GM18951 (cell line): ENCODE results near the gene INTU.
"Not testable (repeated sequence)": the region's sequence is repeated elsewhere in the genome, so short reads cannot be mapped to it uniquely, and the experiment has no call there.

ENCODE experiments used
- POLR2A ChIP-seq: IDR thresholded peaks from 4 replicates; pipeline ENCODE4 v1.6.1; 2011; ENCODE audit warnings: mild to moderate bottlenecking; ENCODE audit not compliant: insufficient read length, insufficient read depth; ENCODE audit errors: extremely low read depth
- in situ Hi-C: fragments of 300-500 bp; cut with MboI; formaldehyde crosslinking; loops from one replicate; pipeline ENCODE4 v1.12.0; 2022; ENCODE audit warnings: low sequenced_read_pairs, mixed read lengths, inconsistent platforms; ENCODE audit not compliant: unreplicated experiment

INTU gene

GRCh38 chr4:127622921-127623796 lies 9.6 kb upstream of the INTU start:
- TF ChIP-seq POLR2A, result no peak
- in situ Hi-C loops, result no loop called here

DNA sequence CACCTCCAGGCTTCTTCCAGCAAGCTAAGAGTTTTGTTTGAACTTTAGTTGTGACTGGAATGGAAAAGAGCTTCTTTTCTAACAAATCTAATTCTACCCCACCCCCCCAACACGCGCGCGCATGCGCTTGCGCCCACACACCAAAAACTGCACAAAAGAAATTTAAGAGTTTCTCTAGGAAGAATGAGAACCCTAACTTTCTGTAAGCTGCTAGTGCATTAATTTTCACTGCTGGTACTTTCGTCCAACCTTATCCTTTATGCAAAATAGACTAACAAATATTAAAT lies 9.0 kb upstream of the INTU start:
- in situ Hi-C loops, result no loop called here
- no peak for TF ChIP-seq POLR2A

GRCh38 chr4:127624173-127624572 lies 8.6 kb upstream of the INTU start:
- in situ Hi-C loops, result no loop called here

GRCh38 chr4:127629371-127629770 lies 3.4 kb upstream of the INTU start:
- in situ Hi-C loops, result no loop called here
- TF ChIP-seq POLR2A, result no peak

More at GRCh38 chr4:127624173-127624572, 8.6 kb upstream of the INTU start:
- no peak for TF ChIP-seq POLR2A

GRCh38 chr4:127630152-127630551 lies 2.6 kb upstream of the INTU start:
- no peak for TF ChIP-seq POLR2A
- in situ Hi-C loops, result no loop called here

- in situ Hi-C loops, result no loop called here
- no peak for TF ChIP-seq POLR2A
Measured at GRCh38 chr4:127631420-127631819, 1.3 kb upstream of the INTU start.

- in situ Hi-C loops, result no loop called here
- no peak for TF ChIP-seq POLR2A
Measured at GRCh38 chr4:127634181-127634580, 1.4 kb downstream of the INTU start.

DNA sequence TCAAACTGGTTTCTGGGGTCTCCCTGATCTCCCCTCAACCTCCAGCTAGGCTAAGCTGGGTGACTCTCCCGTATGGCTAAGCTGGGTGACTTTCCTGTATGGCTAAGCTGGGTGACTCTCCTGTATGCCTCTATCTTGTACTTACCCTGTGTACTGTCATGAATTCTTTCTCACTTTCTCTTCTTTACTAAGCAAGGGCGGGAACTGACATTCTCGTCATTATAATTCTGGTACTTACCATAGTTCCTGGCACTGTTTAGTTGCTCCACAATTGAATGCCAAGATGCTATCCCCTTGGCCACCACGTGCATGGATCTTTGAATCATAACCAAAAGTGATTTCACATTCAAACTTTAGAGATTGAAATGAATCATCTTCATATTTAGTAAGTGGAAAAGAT lies 8.8 kb downstream of the INTU start:
- no peak for TF ChIP-seq POLR2A
- in situ Hi-C loops, result no loop called here

- no peak for TF ChIP-seq POLR2A
- in situ Hi-C loops, result no loop called here
Measured at GRCh38 chr4:127642169-127642568, 9.4 kb downstream of the INTU start.

DNA sequence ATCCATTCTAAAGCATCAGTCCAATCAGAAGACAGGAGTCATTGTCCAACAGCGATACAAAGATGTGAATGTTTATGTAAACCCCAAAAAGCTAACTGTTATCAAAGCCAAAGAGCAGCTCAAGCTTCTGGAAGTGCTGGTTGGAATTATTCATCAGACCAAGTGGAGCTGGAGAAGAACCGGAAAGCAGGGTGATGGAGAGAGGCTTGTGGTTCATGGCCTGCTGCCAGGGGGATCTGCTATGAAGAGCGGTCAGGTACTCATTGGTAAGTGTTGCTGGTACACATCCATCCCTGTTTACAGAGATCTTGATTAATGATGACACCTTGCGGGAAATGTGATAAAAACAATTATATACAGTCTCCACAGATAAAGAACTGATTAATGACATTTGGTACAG lies 11.0 kb downstream of the INTU start:
- TF ChIP-seq POLR2A, result no peak
- in situ Hi-C loops, result no loop called here

GRCh38 chr4:127648061-127648460 lies 15.3 kb downstream of the INTU start:
- no peak for TF ChIP-seq POLR2A
- in situ Hi-C loops, result no loop called here

DNA sequence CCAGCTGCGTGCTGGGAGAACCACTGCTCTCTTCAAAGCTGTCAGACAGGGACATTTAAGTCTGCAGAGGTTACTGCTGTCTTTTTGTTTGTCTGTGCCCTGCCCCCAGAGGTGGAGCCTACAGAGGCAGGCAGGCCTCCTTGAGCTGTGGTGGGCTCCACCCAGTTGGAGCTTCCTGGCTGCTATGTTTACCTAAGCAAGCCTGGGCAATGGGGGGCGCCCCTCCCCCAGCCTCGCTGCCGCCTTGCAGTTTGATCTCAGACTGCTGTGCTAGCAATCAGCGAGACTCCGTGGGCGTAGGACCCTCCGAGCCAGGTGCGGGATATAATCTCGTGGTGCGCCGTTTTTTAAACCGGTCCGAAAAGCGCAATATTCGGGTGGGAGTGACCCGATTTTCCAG lies 22.8 kb downstream of the INTU start:
- in situ Hi-C loops, result not testable (repeated sequence)

DNA sequence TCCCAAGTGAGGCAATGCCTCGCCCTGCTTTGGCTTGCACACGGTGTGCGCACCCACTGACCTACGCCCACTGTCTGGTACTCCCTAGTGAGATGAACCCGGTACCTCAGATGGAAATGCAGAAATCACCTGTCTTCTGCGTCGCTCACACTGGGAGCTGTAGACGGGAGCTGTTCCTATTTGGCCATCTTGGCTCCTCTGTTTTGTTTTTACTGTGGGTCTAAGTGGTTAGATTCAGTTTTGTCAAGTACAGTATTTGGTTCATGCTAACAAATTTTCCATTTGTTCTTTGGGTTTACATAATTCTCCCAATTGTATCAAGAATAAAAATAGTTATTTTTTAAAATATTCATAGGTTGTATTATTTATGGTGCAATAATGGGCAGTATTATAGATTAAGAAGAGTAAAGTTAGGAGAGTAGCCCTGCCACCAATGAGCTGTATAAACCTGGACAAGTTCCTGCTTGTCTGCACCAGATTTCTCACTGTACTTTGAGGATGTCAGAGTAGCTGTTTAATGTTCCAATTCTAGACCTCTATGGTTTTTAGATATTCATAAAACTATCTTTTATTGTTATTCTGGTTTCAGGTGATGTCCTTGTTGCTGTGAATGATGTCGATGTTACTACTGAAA lies 23.4 kb downstream of the INTU start:
- in situ Hi-C loops, result no loop called here

DNA sequence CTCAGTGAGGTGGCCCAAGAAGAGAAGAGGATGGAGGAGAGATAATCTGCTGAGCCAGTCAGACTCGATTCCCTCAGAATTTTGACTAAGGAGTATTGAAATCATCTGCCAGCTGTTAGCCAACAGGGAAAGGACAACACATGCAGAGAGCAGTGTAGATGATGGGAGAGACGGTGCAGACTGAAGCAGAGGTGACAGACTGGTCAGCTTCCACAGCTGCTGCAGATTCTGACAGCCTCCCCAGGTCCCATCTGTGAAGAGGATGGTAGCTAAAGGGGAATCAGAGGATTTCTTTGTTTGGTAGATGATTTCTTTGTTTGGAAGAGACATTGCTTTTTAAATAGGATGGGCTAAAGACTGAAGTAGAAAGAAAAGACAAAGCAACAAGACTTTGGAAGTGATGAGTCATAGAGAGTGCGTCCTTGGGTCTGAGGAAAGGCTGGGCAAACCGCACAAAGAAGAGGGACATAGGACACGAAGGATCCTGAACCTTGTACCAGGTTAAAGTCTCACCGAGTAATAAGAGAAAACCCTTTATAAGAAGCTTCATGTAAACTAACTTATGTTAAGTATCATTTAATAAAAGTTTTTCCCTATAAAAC lies 27.6 kb downstream of the INTU start:
- TF ChIP-seq POLR2A, result no peak
- in situ Hi-C loops, result no loop called here

More for the DNA sequence above, 23.4 kb downstream of the INTU start:
- TF ChIP-seq POLR2A, result no peak
